ENCODE measurements around the gene GLO1.

DNA sequence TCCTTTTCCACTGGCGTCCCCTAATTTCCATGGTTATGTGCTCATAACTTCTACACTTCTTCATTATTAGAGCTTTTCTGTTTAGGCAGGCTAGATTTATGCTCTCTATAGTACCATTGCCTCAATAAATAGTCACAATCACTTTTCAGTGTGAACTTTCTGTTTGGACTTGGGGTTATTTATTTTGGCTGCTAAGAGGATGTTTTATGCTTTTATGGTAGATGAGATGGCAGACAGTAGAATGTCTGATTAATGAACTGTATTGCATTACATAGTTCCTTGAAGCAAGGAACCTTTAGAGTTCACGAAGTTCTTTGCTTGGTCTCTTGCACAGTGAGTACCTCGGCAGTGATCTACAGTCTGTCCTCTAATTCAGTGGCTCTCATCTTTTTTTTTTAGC lies 19.1 kb upstream of the GLO1 start:
- TF ChIP-seq, protein P1, sequence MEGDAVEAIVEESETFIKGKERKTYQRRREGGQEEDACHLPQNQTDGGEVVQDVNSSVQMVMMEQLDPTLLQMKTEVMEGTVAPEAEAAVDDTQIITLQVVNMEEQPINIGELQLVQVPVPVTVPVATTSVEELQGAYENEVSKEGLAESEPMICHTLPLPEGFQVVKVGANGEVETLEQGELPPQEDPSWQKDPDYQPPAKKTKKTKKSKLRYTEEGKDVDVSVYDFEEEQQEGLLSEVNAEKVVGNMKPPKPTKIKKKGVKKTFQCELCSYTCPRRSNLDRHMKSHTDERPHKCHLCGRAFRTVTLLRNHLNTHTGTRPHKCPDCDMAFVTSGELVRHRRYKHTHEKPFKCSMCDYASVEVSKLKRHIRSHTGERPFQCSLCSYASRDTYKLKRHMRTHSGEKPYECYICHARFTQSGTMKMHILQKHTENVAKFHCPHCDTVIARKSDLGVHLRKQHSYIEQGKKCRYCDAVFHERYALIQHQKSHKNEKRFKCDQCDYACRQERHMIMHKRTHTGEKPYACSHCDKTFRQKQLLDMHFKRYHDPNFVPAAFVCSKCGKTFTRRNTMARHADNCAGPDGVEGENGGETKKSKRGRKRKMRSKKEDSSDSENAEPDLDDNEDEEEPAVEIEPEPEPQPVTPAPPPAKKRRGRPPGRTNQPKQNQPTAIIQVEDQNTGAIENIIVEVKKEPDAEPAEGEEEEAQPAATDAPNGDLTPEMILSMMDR (conservative IDR thresholded peaks at IDR 0.05): no peak
- TF ChIP-seq ZFX (IDR thresholded peaks at IDR 0.05): no peak
